ENCODE results near the gene TRIP13.
A peak's percentile ranks its signal among the peaks of the same experiment; 100 is the strongest.

Gene TRIP13

GRCh38 chr5:955886-956761, 63.4 kb downstream of the TRIP13 start:
- no peak for DNase-seq (ENCODE audit: low read depth)

DNA sequence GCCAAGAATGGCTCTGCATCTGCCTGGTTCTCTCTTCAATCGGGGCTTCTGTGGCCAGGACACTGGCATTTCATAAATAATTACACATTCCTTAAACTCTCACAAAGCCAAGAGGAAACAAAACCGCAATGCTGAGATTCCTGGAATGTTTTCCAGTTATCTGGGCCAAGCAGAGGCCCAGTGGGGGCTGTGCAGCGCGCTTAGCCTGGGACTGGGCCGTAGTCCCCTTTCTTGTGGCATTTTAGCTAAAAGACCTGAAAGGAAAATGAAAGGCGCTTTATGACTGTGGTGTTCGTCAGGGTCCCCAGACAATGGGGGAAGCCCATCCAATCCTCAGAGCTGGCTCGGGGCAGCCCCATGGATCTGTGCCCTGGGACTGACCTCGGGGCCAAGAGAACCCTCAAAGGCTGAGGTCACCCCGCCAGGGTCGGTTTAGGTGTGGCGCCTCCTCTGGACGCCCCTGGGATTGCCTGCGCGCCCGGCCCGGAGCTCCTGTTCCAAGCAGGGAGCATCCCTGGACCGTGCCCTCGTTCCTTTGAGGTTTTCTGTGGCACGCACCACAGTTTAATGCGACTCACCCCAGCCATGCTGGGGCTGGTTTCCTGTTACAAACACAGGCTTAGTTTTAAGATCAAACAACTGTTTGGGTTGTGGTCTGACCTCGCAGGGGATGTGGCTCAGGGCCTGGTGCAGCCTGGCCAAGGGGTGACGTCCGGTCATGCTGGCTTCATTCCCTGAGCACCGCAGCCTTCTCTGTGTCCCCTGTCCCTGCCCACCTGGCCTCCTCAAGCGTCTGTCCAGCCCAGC, 64.5 kb downstream of the TRIP13 start:
- DNase-seq (ENCODE audit: low read depth): no peak

GRCh38 chr5:957748-958485, 65.2 kb downstream of the TRIP13 start:
- no peak for DNase-seq (ENCODE audit: low read depth)

DNA sequence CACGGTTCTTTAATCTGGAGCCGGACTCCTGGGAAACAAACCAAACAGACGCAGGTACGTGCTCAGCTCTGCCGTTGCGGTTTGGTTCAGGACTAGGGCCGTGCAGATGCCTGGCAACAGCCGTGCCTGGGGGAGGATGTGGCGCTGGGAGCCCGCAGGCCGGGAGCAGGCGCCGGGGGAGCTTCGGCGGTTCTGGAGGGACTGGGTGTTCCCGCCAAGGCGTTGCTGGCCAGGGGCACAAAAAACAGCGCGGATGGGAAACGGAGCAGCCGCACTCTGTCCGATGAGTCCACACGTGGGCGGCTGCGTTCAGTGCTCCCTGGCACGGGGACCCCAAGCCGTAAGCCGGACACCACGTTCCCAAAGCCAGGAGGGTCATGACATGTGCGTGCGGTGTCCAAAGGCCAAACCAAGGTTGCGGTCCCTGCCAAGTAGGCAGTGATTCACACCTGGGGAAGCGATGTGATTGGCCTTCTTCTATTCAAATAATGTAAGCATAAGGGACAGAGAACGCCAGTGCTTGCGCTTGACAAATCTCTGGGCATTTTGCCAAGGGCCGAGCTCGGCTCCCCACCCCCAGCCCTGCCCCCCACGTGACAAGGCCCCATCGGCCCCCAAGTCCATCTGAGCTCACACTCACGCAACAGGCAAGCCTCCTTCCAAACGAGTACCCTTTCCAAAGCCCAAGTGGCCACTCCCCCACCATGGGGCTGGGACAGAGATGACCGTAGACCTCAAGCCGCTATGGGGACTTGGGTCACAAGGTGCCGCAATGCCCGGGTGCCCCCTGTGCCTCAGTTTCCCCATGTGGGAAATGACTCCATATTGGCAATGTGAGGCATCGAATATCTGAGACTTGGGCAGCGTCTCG, 66.3 kb downstream of the TRIP13 start:
- no peak for DNase-seq (ENCODE audit: low read depth)

DNA sequence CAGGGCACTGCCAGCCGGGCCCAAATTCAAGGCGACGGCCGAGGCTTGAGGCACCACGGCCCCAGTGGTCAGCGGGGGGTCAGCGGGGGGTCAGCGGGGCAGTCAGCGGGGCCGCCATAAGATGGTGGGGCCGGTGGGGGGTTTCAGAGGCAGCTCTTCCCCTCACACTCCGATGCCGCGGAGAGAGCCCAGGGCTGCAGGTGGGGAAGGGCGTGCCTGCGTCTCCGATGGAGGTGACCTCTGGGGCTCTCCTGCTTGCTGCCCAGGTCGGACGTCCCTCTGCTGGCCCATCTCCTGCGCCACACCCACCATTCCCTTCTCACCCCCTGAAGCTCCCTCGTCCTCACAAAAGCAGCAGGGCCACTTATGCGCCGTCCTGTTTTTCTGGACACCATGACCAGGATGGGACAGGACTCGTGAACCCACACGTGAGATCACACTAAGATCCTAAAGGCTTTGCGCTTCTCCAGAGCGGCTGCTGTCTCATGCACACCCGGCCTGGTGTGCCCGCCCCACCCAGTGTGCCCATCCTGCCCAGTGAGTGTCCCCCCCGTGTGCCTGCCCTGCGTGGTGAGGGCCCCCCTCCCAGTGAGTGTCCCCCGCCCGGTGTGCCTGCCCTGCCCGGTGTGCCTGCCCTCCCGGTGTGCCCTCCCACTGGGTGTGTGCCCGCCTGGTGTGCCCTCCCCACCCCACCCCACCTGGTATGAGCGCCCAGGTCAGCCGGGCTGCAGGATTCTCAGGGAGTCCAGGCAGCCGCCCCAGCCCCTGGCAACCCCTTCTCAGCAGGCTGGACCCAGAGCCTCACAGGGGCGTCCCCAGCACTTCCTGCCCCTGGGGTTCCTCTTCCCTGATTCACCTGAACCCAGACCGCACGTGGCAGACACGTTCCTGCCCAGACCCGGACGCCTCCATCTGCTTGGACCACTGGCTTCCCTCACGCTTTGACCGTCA, 67.2 kb downstream of the TRIP13 start:
- no peak for DNase-seq (ENCODE audit: low read depth)

DNA sequence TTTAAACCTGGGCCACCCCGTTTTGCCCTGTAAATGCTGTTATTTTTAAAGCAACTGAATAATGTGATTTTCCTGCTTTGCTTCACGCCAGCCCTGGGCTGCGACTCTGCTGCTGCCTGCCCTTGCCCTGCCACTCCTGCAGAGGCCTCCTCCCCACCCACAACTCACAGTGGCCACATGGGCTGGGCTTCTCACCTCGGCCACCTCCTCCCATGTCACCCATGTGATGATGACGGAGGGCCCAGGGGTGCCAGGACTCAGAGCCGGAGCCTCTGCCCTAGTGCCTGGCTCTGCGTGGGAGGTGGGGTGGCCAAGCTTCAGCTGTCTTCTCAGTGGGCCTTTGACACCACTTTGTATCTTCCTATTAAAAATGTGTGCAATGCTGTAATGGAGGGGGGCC, 67.9 kb downstream of the TRIP13 start:
- DNase-seq (ENCODE audit: low read depth): no peak

- no peak for DNase-seq (ENCODE audit: low read depth)
Measured at GRCh38 chr5:961002-961710, 68.5 kb downstream of the TRIP13 start.

GRCh38 chr5:961711-962240, 69.1 kb downstream of the TRIP13 start:
- DNase-seq (ENCODE audit: low read depth): no peak

- no peak for DNase-seq (ENCODE audit: low read depth)
Measured at GRCh38 chr5:962386-962785, 69.7 kb downstream of the TRIP13 start.

GRCh38 chr5:962801-963200, 70.1 kb downstream of the TRIP13 start:
- DNase-seq (ENCODE audit: low read depth): no peak

DNA sequence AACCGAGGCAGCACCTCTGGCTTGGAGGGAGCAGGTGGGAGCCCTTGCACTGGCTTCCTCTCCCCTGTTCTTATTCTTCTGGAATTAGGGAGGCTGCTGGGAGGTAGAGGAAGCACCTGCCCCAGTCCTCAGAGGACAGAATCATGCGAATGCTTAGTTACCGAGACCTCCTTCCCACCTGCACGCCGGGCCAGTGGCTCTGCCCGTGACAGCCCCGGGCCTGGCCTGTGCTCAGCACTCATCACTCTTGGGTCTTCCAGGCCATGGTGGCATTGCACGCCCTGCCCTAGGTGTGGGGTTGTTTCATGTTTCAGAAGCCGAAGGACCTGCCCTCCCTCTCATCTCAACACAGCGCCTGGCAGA, 70.6 kb downstream of the TRIP13 start:
- no peak for DNase-seq (ENCODE audit: low read depth)

- peak; percentile 10 for DNase-seq (ENCODE audit: low read depth)
Measured at GRCh38 chr5:963673-964531, 71.2 kb downstream of the TRIP13 start.

- no peak for DNase-seq (ENCODE audit: low read depth)
Measured at GRCh38 chr5:964821-965220, 72.1 kb downstream of the TRIP13 start.

GRCh38 chr5:965604-966344, 73.1 kb downstream of the TRIP13 start:
- DNase-seq (ENCODE audit: low read depth): no peak

- DNase-seq (ENCODE audit: low read depth): no peak
Measured at GRCh38 chr5:966345-966710, 73.6 kb downstream of the TRIP13 start.

- DNase-seq (ENCODE audit: low read depth): no peak
Measured at GRCh38 chr5:966941-967340, 74.3 kb downstream of the TRIP13 start.
